GM19238 (cell line): Measurements from ENCODE around the gene MAP2.

Experiments used
- DNase-seq: peaks from one replicate; pipeline ENCODE4 v3.0.0; 2011; ENCODE audit warnings: low spot score; ENCODE audit not compliant: insufficient read length

MAP2 gene, protein sequence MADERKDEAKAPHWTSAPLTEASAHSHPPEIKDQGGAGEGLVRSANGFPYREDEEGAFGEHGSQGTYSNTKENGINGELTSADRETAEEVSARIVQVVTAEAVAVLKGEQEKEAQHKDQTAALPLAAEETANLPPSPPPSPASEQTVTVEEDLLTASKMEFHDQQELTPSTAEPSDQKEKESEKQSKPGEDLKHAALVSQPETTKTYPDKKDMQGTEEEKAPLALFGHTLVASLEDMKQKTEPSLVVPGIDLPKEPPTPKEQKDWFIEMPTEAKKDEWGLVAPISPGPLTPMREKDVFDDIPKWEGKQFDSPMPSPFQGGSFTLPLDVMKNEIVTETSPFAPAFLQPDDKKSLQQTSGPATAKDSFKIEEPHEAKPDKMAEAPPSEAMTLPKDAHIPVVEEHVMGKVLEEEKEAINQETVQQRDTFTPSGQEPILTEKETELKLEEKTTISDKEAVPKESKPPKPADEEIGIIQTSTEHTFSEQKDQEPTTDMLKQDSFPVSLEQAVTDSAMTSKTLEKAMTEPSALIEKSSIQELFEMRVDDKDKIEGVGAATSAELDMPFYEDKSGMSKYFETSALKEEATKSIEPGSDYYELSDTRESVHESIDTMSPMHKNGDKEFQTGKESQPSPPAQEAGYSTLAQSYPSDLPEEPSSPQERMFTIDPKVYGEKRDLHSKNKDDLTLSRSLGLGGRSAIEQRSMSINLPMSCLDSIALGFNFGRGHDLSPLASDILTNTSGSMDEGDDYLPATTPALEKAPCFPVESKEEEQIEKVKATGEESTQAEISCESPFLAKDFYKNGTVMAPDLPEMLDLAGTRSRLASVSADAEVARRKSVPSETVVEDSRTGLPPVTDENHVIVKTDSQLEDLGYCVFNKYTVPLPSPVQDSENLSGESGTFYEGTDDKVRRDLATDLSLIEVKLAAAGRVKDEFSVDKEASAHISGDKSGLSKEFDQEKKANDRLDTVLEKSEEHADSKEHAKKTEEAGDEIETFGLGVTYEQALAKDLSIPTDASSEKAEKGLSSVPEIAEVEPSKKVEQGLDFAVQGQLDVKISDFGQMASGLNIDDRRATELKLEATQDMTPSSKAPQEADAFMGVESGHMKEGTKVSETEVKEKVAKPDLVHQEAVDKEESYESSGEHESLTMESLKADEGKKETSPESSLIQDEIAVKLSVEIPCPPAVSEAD (N-terminal part only)

GRCh38 chr2:209423562-209424198 lies at the start of gene MAP2:
MAP2 (plus strand) TSS chr2:209424047; CDS start chr2:209653171, 229,124 bp downstream.
- peak; percentile 66 for DNase-seq

GRCh38 chr2:209376686-209377085 lies 47.2 kb upstream of the MAP2 start:
- DNase-seq, result no peak

- DNase-seq, result peak; percentile 11
Observed at GRCh38 chr2:209380293-209380692, 43.6 kb upstream of the MAP2 start.

DNA sequence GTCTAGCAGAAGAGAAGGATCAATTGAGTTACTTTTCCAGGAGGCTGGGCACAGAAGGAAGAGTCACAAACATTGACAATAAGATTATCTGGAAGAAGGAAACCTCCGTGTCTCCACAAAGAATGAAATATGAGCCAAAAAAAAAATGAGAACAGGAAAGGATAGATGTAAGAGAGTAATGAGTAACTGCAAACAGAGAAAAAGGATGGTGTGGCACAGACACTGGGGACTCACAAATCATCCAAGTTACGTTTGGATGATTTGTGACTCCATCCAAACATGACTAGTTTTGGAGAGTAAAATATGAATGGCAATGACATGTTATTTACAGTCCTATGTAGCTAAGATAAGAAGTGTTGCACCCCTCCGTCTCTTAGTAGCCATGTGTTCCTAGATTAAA lies 42.8 kb upstream of the MAP2 start:
- no peak for DNase-seq

GRCh38 chr2:209382775-209383174 lies 41.1 kb upstream of the MAP2 start:
- DNase-seq, result no peak

DNA sequence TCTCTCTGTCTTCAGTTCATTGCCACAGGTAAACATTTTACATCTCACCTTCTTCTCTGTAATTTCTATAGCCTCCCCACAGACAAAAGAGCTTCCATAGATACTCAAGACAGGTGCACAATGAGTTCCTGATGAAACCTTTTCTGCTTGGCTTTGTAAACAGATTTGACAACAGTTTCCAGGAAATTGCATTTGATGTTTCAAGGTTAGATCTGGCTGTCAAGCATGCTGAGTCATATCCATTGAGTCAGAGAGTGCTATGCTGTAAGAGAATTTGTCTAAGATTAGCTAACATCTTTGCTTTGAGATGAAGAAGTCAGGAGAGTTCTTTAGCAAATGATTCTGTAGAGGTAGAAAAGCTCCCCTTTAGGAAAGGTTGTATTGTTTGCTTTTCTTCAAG lies 40.6 kb upstream of the MAP2 start:
- DNase-seq, result no peak

GRCh38 chr2:209387389-209387788 lies 36.5 kb upstream of the MAP2 start:
- DNase-seq, result no peak

GRCh38 chr2:209388446-209389037 lies 35.3 kb upstream of the MAP2 start:
- no peak for DNase-seq

DNA sequence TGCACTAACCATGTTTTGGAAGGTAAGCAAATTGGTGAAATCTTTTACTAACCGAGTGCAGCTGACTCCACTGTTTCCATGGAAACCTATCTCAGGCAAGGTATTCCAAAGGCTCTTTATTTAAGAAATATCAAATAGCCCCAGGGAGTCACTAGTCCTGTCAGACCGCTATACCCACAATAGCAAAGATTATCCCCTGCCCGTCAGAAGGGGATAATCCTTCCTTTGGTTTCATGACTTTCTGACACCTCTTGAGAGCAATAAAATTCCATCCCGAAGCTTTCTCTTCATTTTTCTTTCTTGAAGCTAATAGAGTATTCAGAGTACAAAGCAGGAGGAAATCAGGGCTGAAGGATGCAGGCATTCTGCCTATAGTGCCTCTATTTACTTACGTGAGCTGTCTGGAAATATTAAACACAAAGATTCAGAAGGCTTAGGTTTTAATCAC lies 34.7 kb upstream of the MAP2 start:
- no peak for DNase-seq

DNA sequence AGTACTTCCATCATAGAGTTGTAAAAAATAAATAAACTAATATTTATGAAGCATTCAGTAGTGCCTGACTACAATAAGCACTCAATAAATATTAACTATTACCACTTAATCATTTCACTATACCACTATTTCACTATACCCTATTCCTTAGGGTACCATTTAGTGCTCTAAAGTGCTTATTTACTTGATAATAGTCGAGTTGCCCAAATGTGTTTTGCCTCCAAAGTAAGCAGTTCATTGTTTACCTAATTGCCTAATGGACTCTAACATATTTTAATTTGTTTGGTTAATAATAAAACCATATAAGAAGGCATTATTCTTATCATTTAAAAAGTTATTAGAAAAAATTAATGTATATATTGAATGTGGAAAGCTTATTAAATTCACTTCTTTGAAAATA lies 33.0 kb upstream of the MAP2 start:
- no peak for DNase-seq

DNA sequence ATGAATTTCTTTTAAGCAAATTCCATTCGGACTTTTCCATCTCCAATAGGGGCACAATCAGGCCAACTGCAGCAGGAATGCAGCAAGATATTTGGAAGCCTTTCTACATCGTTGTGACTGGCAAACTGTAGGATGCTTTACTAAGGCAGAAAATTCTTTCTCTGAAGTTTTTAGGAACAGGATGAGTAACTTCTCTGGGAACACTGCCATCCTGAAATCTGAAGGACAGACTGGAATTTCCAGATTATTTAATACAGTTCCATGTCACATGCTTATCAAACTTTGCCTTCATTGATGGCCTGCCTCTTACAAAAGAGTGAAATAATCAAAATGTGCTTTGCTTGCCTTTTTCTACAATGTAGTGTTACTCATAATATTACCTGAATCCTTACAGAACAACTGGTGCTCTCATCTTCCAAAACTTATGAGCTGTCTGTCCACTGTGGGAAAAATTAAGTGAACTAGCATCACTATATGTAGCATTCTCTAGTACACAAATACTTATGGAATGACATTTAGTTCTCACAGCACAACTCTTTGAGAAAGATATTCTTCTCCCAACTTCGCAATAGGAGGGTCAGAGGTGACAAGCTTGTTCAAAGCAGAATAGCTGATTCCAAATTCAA lies 32.0 kb upstream of the MAP2 start:
- no peak for DNase-seq

GRCh38 chr2:209395229-209395628 lies 28.6 kb upstream of the MAP2 start:
- no peak for DNase-seq

- DNase-seq, result no peak
Observed at GRCh38 chr2:209395652-209396051, 28.2 kb upstream of the MAP2 start.

- no peak for DNase-seq
Observed at GRCh38 chr2:209398463-209398862, 25.4 kb upstream of the MAP2 start.

GRCh38 chr2:209401788-209402187 lies 22.1 kb upstream of the MAP2 start:
- no peak for DNase-seq

GRCh38 chr2:209411296-209411695 lies 12.6 kb upstream of the MAP2 start:
- no peak for DNase-seq

DNA sequence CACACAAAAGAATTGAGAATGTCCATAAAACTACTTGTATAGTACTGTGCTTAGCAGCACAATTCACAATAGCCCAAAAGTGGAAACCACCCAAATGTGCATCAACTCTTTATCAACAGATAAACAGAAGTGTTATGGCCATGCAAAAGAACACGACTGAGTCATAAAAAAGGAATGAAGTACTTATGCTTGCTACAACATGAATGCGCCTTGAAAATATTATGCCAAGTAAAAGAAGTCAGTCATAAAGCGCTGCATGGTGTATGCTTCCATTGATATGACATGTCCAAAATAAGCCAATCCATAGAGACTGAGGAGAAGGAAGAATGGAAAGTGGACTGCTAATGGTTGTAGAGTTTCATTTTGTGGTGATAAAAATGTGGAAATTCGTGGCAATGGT lies 12.1 kb upstream of the MAP2 start:
- no peak for DNase-seq

- DNase-seq, result no peak
Observed at GRCh38 chr2:209413311-209414014, 10.4 kb upstream of the MAP2 start.

DNA sequence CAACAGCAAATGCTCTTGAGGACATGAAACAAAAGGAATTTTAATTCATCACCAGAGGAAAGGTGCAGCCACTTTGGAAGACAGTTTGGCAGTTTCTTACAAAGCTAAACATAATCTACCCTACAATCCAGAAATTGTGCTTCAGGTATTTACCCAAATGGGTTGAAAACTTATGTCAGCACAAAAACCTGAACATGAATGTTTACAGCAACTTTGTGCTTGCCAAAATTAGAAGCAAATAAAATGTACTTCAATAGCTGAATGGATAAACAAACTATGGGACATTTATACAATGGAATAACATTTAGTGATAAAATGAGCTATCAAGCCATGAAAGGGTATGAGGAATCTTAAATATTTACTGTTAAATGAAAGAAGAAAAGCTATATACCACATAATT lies 6.9 kb upstream of the MAP2 start:
- no peak for DNase-seq
